GM23338 (cell line): ENCODE data around the gene FRY.

ENCODE experiments used
- CREB1 ChIP-seq: fragments of 250-450 bp; sonication (Bioruptor Pico); IDR thresholded peaks from 2 replicates; pipeline ENCODE4 v1.5.0; 2020; ENCODE audit warnings: low read depth, mild to moderate bottlenecking, moderate library complexity
- EZH2 ChIP-seq: fragments of 200-600 bp; sonication (generic); IDR thresholded peaks from one replicate; pipeline ENCODE4 v1.8.0; 2017; ENCODE audit warnings: antibody characterized with exemption, mild to moderate bottlenecking, low read depth; ENCODE audit not compliant: unreplicated experiment
- EZH2phosphoT487 ChIP-seq: fragments of 200-600 bp; sonication (generic); IDR thresholded peaks from one replicate; pipeline ENCODE4 v1.8.1; 2018; ENCODE audit warnings: antibody characterized with exemption; ENCODE audit not compliant: unreplicated experiment
- JUNB ChIP-seq: IDR thresholded peaks from one replicate; pipeline ENCODE4 v1.6.1; 2016; ENCODE audit warnings: antibody characterized with exemption; ENCODE audit not compliant: unreplicated experiment
- POLR2AphosphoS5 ChIP-seq: IDR thresholded peaks from 2 replicates; pipeline ENCODE4 v1.6.1; 2016; ENCODE audit warnings: antibody characterized with exemption, low read depth
- STAT1 ChIP-seq: IDR thresholded peaks from one replicate; pipeline ENCODE4 v1.6.1; 2016; ENCODE audit warnings: antibody characterized with exemption; ENCODE audit not compliant: unreplicated experiment
- ZNF114 ChIP-seq: fragments of 250-450 bp; sonication (Bioruptor Pico); IDR thresholded peaks from 2 replicates; pipeline ENCODE4 v1.5.0; 2020; ENCODE audit warnings: mild to moderate bottlenecking, moderate library complexity
- TF ChIP-seq, protein P1 (sequence below), 2 experiments: fragments of 200-600 bp in 1 of 2; sonication (generic) in 1 of 2; conservative IDR thresholded peaks; 2 replicates each; pipeline versions ENCODE4 v1.5.1 to v1.6.1; 2016 to 2017; ENCODE audit warnings: antibody characterized with exemption in 2 of 2, low read depth in 2 of 2, mild to moderate bottlenecking in 2 of 2, moderate library complexity in 1 of 2
- TF ChIP-seq, protein P2 (sequence below): IDR thresholded peaks from one replicate; pipeline ENCODE4 v1.6.1; 2018; ENCODE audit warnings: antibody characterized with exemption; ENCODE audit not compliant: unreplicated experiment
- TF ChIP-seq, protein P3 (sequence below): IDR thresholded peaks from 2 replicates; pipeline ENCODE4 v1.6.1; 2016; ENCODE audit warnings: antibody characterized with exemption

DNA sequence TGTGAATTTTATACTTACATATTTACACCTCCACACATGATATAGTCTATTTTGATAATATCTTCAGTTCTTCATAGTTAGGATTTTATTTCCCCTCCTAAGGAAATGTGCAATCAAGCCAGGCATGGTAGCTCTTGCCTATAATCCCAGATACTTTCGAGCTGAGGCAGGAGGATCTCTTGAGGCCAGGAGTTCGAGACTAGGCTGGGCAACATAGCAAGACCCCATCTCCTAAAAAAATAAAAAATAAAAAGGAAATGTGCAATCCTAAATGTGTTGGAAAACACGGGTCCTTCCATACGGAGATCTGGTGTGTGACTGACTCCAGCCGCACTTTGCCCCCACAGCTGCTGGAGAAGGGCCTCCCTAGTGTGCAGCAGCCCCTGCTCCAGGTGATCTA lies 212.1 kb downstream of the FRY start:
- TF ChIP-seq POLR2AphosphoS5 = no peak
- TF ChIP-seq, protein P1, sequence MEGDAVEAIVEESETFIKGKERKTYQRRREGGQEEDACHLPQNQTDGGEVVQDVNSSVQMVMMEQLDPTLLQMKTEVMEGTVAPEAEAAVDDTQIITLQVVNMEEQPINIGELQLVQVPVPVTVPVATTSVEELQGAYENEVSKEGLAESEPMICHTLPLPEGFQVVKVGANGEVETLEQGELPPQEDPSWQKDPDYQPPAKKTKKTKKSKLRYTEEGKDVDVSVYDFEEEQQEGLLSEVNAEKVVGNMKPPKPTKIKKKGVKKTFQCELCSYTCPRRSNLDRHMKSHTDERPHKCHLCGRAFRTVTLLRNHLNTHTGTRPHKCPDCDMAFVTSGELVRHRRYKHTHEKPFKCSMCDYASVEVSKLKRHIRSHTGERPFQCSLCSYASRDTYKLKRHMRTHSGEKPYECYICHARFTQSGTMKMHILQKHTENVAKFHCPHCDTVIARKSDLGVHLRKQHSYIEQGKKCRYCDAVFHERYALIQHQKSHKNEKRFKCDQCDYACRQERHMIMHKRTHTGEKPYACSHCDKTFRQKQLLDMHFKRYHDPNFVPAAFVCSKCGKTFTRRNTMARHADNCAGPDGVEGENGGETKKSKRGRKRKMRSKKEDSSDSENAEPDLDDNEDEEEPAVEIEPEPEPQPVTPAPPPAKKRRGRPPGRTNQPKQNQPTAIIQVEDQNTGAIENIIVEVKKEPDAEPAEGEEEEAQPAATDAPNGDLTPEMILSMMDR (conservative IDR thresholded peaks at IDR 0.05; ENCODE audit: low read depth in 2 of 2) = no peak
- TF ChIP-seq EZH2 = no peak
- TF ChIP-seq, protein P2, sequence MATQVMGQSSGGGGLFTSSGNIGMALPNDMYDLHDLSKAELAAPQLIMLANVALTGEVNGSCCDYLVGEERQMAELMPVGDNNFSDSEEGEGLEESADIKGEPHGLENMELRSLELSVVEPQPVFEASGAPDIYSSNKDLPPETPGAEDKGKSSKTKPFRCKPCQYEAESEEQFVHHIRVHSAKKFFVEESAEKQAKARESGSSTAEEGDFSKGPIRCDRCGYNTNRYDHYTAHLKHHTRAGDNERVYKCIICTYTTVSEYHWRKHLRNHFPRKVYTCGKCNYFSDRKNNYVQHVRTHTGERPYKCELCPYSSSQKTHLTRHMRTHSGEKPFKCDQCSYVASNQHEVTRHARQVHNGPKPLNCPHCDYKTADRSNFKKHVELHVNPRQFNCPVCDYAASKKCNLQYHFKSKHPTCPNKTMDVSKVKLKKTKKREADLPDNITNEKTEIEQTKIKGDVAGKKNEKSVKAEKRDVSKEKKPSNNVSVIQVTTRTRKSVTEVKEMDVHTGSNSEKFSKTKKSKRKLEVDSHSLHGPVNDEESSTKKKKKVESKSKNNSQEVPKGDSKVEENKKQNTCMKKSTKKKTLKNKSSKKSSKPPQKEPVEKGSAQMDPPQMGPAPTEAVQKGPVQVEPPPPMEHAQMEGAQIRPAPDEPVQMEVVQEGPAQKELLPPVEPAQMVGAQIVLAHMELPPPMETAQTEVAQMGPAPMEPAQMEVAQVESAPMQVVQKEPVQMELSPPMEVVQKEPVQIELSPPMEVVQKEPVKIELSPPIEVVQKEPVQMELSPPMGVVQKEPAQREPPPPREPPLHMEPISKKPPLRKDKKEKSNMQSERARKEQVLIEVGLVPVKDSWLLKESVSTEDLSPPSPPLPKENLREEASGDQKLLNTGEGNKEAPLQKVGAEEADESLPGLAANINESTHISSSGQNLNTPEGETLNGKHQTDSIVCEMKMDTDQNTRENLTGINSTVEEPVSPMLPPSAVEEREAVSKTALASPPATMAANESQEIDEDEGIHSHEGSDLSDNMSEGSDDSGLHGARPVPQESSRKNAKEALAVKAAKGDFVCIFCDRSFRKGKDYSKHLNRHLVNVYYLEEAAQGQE = no peak
- no peak for TF ChIP-seq ZNF114 (CRISPR knock-in tag)
- TF ChIP-seq CREB1 (CRISPR knock-in tag) = no peak
- TF ChIP-seq EZH2phosphoT487 = no peak
- no peak for TF ChIP-seq STAT1
- TF ChIP-seq, protein P3, sequence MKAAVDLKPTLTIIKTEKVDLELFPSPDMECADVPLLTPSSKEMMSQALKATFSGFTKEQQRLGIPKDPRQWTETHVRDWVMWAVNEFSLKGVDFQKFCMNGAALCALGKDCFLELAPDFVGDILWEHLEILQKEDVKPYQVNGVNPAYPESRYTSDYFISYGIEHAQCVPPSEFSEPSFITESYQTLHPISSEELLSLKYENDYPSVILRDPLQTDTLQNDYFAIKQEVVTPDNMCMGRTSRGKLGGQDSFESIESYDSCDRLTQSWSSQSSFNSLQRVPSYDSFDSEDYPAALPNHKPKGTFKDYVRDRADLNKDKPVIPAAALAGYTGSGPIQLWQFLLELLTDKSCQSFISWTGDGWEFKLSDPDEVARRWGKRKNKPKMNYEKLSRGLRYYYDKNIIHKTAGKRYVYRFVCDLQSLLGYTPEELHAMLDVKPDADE = no peak
- TF ChIP-seq JUNB = no peak
